ENCODE results near the gene WDR64. TPM values are rescaled to one million over a fixed set of nuclear protein-coding genes. Genes with fewer than 3 reads are reported as not detected.
A peak's percentile ranks its signal among the peaks of the same experiment; 100 is the strongest.

WDR64 gene
- total RNA-seq = not detected
- under 1 TPM in 1 of 3 donors, not detected in 2; 0.09 TPM for polyA plus RNA-seq

- 88 to 93% methylated on average over 4 of the region's 4 CpGs for WGBS, 2 donors
- Histone ChIP-seq H3K27ac (no peak within 1 kb of the TSS), H3K27me3 (no peaks in the 10 kb centered on the region), H3K9me3 (no peaks in the 10 kb centered on the region), H3K4me3 (no peak within 1 kb of the TSS), H3K4me1 (no peaks in the 10 kb centered on the region), H3K36me3 (no peaks in the 10 kb centered on the region)
- no peak for DNase-seq
- no peak for TF ChIP-seq EP300 (IDR thresholded peaks at IDR 0.05)
- TF ChIP-seq POLR2AphosphoS5 (IDR thresholded peaks at IDR 0.05) = no peak
- TF ChIP-seq POLR2A (IDR thresholded peaks at IDR 0.05) = no peak
- no peak for TF ChIP-seq CTCF (IDR thresholded peaks at IDR 0.05)
- intact Hi-C loops (cut with DNase I) = no loop called here
These were observed at the start of gene WDR64 for GRCh38 chr1:241652012-241652411. TSS of gene WDR64 (plus strand) at chr1:241652281. CDS start at chr1:241652485, 204 bp downstream.

- Histone ChIP-seq H3K27me3 (no peaks in the 10 kb centered on the region), H3K27ac (peak overlapping the region in 1 of 4 donors; percentile 4), H3K36me3 (no peaks in the 10 kb centered on the region), H3K4me1 (no peaks in the 10 kb centered on the region), H3K4me3 (no peak overlapping the region), H3K9me3 (no peaks in the 10 kb centered on the region)
- no peak for DNase-seq
- WGBS, 2 donors = 65 to 71% methylated on average over 3 of the region's 3 CpGs
- intact Hi-C loops (cut with DNase I) = no loop called here
- TF ChIP-seq POLR2A (IDR thresholded peaks at IDR 0.05) (no peak), EP300 (IDR thresholded peaks at IDR 0.05) (no peak), CTCF (IDR thresholded peaks at IDR 0.05) (no peak), POLR2AphosphoS5 (IDR thresholded peaks at IDR 0.05) (no peak)
These were observed 48.3 kb upstream of the WDR64 start for GRCh38 chr1:241603731-241604245.

GRCh38 chr1:241605146-241605805 lies 46.8 kb upstream of the WDR64 start:
- intact Hi-C loops (cut with DNase I) = no loop called here
- Histone ChIP-seq H3K9me3 (no peaks in the 10 kb centered on the region), H3K27me3 (no peaks in the 10 kb centered on the region), H3K4me3 (no peak overlapping the region), H3K27ac (no peak overlapping the region), H3K4me1 (no peaks in the 10 kb centered on the region), H3K36me3 (no peaks in the 10 kb centered on the region)
- TF ChIP-seq POLR2A (IDR thresholded peaks at IDR 0.05) = no peak
- no peak for TF ChIP-seq POLR2AphosphoS5 (IDR thresholded peaks at IDR 0.05)
- TF ChIP-seq EP300 (IDR thresholded peaks at IDR 0.05) = no peak
- TF ChIP-seq CTCF (IDR thresholded peaks at IDR 0.05) = no peak
- no peak for DNase-seq
- 86 to 87% methylated on average over 9 of the region's 9 CpGs for WGBS, 2 donors

- no peaks in the 10 kb centered on the region for H3K9me3 ChIP-seq
- WGBS, 2 donors = 52 to 62% methylated on average over 5 of the region's 5 CpGs
- no peak overlapping the region for H3K4me3 ChIP-seq
- intact Hi-C loops (cut with DNase I) = no loop called here
- DNase-seq = no peak
- TF ChIP-seq POLR2AphosphoS5 (IDR thresholded peaks at IDR 0.05) = no peak
- TF ChIP-seq EP300 (IDR thresholded peaks at IDR 0.05) = no peak
- no peak for TF ChIP-seq POLR2A (IDR thresholded peaks at IDR 0.05)
- TF ChIP-seq CTCF (IDR thresholded peaks at IDR 0.05) = no peak
- no peaks in the 10 kb centered on the region for H3K36me3 ChIP-seq
- no peak overlapping the region for H3K27ac ChIP-seq
- peaks cover 0 to 4% (median 0%) of the 10 kb centered on the region in 4 donors for H3K4me1 ChIP-seq
- no peaks in the 10 kb centered on the region for H3K27me3 ChIP-seq
These were observed 45.5 kb upstream of the WDR64 start for GRCh38 chr1:241606544-241606943.

Measured in sigmoid colon (tissue), 7 donors.